A673 (cell line): Measurements from ENCODE around the gene GOLGA5. TPM values are rescaled to one million over a fixed set of nuclear protein-coding genes. Genes with fewer than 3 reads are reported as not detected.
"Not testable (repeated sequence)": the region's sequence is repeated elsewhere in the genome, so short reads cannot be mapped to it uniquely, and the experiment has no call there.

Experiments used
- BruUV-seq: library from RNA; stranded (reverse); fragments of 400-500 nt; replicated peaks from 2 replicates; lab custom pipeline; 2021; lab: Mats Ljungman, UMichigan
- CTCF ChIA-PET: fragments of 300-600 bp; sonication (Branson Sonifier 250); formaldehyde crosslinking; loops from one replicate; lab custom pipeline; 2022; ENCODE audit warnings: antibody characterized with exemption; lab: Charles Lee
- POLR2A ChIA-PET: fragments of 300-600 bp; sonication (Branson Sonifier 250); formaldehyde crosslinking; loops from one replicate; lab custom pipeline; 2022; ENCODE audit warnings: antibody characterized with exemption; ENCODE audit not compliant: low non-redundant PET; lab: Charles Lee
- DNase-seq: peaks from one replicate; pipeline ENCODE4 v3.0.0-alpha.2; 2015; ENCODE audit warnings: low spot score
- H3K27ac ChIP-seq: fragments of 200-600 bp; sonication (generic); 2 replicates; pipeline ENCODE4 v1.5.1; 2016; ENCODE audit warnings: mixed run types, low read depth, mild to moderate bottlenecking, mixed read lengths, antibody characterized with exemption, low read length; ENCODE audit not compliant: poor library complexity, severe bottlenecking
- H3K27me3 ChIP-seq: fragments of 200-600 bp; sonication (generic); replicated peaks from 2 replicates; pipeline ENCODE4 v1.6.1; 2017; ENCODE audit warnings: mixed run types, low read depth, mild to moderate bottlenecking, mixed read lengths, antibody characterized with exemption, low read length; ENCODE audit not compliant: insufficient read depth, poor library complexity
- H3K36me3 ChIP-seq: fragments of 200-600 bp; sonication (generic); 2 replicates; pipeline ENCODE4 v1.6.1; 2016; ENCODE audit warnings: mixed run types, mild to moderate bottlenecking, mixed read lengths, antibody characterized with exemption, low read length; ENCODE audit not compliant: insufficient read depth, poor library complexity, severe bottlenecking
- H3K4me1 ChIP-seq: fragments of 200-600 bp; sonication (generic); 2 replicates; pipeline ENCODE4 v1.6.1; 2017; ENCODE audit warnings: mixed run types, mild to moderate bottlenecking, mixed read lengths, antibody characterized with exemption, low read length; ENCODE audit not compliant: insufficient read depth, poor library complexity, severe bottlenecking
- H3K4me3 ChIP-seq: fragments of 200-600 bp; sonication (generic); 2 replicates; pipeline ENCODE4 v1.5.1; 2016; ENCODE audit warnings: low read depth, mixed run types, mild to moderate bottlenecking, mixed read lengths, low read length; ENCODE audit not compliant: poor library complexity, severe bottlenecking
- H3K9me3 ChIP-seq: fragments of 200-600 bp; sonication (generic); 2 replicates; pipeline ENCODE4 v1.6.1; 2016; ENCODE audit warnings: mixed run types, low read depth, mild to moderate bottlenecking, mixed read lengths, antibody characterized with exemption, low read length; ENCODE audit not compliant: poor library complexity, severe bottlenecking
- EZH2 ChIP-seq: fragments of 200-600 bp; sonication (generic); IDR thresholded peaks from 2 replicates; pipeline ENCODE4 v1.6.1; 2017; ENCODE audit warnings: borderline replicate concordance, low read depth, mild to moderate bottlenecking, mixed read lengths, antibody characterized with exemption, low read length; ENCODE audit not compliant: poor library complexity, severe bottlenecking
- intact Hi-C: fragments of 100-400 bp; cut with micrococcal nuclease; formaldehyde crosslinking; loops from one replicate; pipeline ENCODE4 v1.10.0; 2022; ENCODE audit not compliant: unreplicated experiment
- total RNA-seq: library from RNA; stranded (reverse); gene quantifications from 2 replicates; pipeline ENCODE4 v1.2.3, GENCODE V29; 2021
- TF ChIP-seq, protein P1 (sequence below): fragments of 300-800, 200-600 bp; sonication (generic); conservative IDR thresholded peaks from 2 replicates; pipeline ENCODE4 v1.5.1; 2017; ENCODE audit warnings: low read depth, mild to moderate bottlenecking, antibody characterized with exemption, low read length, moderate library complexity, mixed read lengths

Gene GOLGA5
- total RNA-seq, 1 experiment from 2014 or later = 21.3 TPM

- POLR2A ChIA-PET = no interaction called here
These were observed 53.6 kb downstream of the GOLGA5 start for GRCh38 chr14:92847749-92848148.

GRCh38 chr14:92848887-92849286 is 54.8 kb downstream of the GOLGA5 start:
- H3K4me3 ChIP-seq = no peak overlapping the region
- POLR2A ChIA-PET = no interaction called here
- CTCF ChIA-PET = no interaction called here
- no peaks in the 10 kb centered on the region for H3K9me3 ChIP-seq
- no peak overlapping the region for H3K27ac ChIP-seq
- no peaks in the 10 kb centered on the region for H3K27me3 ChIP-seq
- intact Hi-C loops = no loop called here
- no TSS peak for BruUV-seq
- H3K4me1 ChIP-seq = no peaks in the 10 kb centered on the region
- H3K36me3 ChIP-seq = no peaks in the 10 kb centered on the region
- DNase-seq = no peak
- TF ChIP-seq EZH2 = no peak
- TF ChIP-seq, protein P1, sequence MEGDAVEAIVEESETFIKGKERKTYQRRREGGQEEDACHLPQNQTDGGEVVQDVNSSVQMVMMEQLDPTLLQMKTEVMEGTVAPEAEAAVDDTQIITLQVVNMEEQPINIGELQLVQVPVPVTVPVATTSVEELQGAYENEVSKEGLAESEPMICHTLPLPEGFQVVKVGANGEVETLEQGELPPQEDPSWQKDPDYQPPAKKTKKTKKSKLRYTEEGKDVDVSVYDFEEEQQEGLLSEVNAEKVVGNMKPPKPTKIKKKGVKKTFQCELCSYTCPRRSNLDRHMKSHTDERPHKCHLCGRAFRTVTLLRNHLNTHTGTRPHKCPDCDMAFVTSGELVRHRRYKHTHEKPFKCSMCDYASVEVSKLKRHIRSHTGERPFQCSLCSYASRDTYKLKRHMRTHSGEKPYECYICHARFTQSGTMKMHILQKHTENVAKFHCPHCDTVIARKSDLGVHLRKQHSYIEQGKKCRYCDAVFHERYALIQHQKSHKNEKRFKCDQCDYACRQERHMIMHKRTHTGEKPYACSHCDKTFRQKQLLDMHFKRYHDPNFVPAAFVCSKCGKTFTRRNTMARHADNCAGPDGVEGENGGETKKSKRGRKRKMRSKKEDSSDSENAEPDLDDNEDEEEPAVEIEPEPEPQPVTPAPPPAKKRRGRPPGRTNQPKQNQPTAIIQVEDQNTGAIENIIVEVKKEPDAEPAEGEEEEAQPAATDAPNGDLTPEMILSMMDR = no peak

More at GRCh38 chr14:92847749-92848148, 53.6 kb downstream of the GOLGA5 start:
- DNase-seq = no peak
- CTCF ChIA-PET = no interaction called here
- H3K9me3 ChIP-seq = no peaks in the 10 kb centered on the region
- H3K27ac ChIP-seq = no peak overlapping the region
- H3K4me1 ChIP-seq = no peaks in the 10 kb centered on the region
- intact Hi-C loops = no loop called here
- TF ChIP-seq, protein P1 = no peak
- TF ChIP-seq EZH2 = no peak
- H3K4me3 ChIP-seq = no peak overlapping the region
- no TSS peak for BruUV-seq
- no peaks in the 10 kb centered on the region for H3K27me3 ChIP-seq
- H3K36me3 ChIP-seq = no peaks in the 10 kb centered on the region

GRCh38 chr14:92850492-92850891 is 56.4 kb downstream of the GOLGA5 start:
- no TSS peak for BruUV-seq
- Histone ChIP-seq H3K9me3 (no peaks in the 10 kb centered on the region), H3K27me3 (no peaks in the 10 kb centered on the region), H3K36me3 (no peaks in the 10 kb centered on the region), H3K27ac (no peak overlapping the region), H3K4me3 (no peak overlapping the region), H3K4me1 (no peaks in the 10 kb centered on the region)
- TF ChIP-seq, protein P1 = no peak
- no peak for TF ChIP-seq EZH2
- ChIA-PET CTCF (no interaction called here), POLR2A (no interaction called here)
- DNase-seq = no peak
- intact Hi-C loops = no loop called here

DNA sequence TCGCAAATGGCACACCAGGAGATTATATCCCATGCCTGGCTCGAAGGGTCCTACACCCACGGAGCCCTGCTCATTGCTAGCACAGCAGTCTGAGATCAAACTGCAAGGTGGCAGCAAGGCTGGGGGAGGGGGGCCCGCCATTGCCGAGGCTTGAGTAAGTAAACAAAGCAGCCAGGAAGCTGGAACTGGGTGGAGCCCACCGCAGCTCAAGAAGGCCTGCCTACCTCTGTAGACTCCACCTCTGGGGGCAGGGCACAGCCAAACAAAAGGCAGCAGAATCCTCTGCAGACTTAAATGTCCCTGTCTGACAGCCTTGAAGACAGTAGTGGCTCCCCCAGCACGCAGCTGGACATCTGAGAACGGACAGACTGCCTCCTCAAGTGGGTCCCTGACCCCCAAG is 59.0 kb downstream of the GOLGA5 start:
- H3K27ac ChIP-seq, H3K9me3 ChIP-seq, BruUV-seq, H3K36me3 ChIP-seq, intact Hi-C loops, DNase-seq, CTCF ChIA-PET, H3K4me3 ChIP-seq, POLR2A ChIA-PET, H3K27me3 ChIP-seq, H3K4me1 ChIP-seq: not testable (repeated sequence)
